ENCODE data around the gene VPS33B. TPM values are rescaled to one million over a fixed set of nuclear protein-coding genes. Genes with fewer than 3 reads are reported as not detected.
A peak's percentile ranks its signal among the peaks of the same experiment; 100 is the strongest.

Gene VPS33B
- total and polyA plus RNA-seq, 2 of the 13 experiments (the other 11 are each of a cell fraction or from before 2014, with no cell fraction given), result 15.8 to 16.5 TPM

GRCh38 chr15:90994417-90995311 is 27.7 kb downstream of the VPS33B start, which contains the start of gene PRC1 (continued):
- TF ChIP-seq MTERF4 (CRISPR knock-in tag; IDR thresholded peaks at IDR 0.05) (0 out of 2 replicates have a peak, but pooled peaks have one; percentile 49), ZNF646 (CRISPR knock-in tag; IDR thresholded peaks at IDR 0.05) (no peak), KLF13 (CRISPR knock-in tag; IDR thresholded peaks at IDR 0.05) (no peak), FOXJ3 (CRISPR knock-in tag; IDR thresholded peaks at IDR 0.05; ENCODE audit: borderline replicate concordance) (no peak; the same call in 1 of the 2 replicates), ZFP91 (CRISPR knock-in tag; IDR thresholded peaks at IDR 0.05; ENCODE audit: borderline replicate concordance) (peak; percentile 75; the same call in 1 of the 2 replicates), PATZ1 (CRISPR knock-in tag; IDR thresholded peaks at IDR 0.05) (peak; percentile 23; the same call in 1 of the 2 replicates), NFE2L2 (IDR thresholded peaks at IDR 0.05; ENCODE audit: low read length) (no peak), DR1 (CRISPR knock-in tag; IDR thresholded peaks at IDR 0.05) (peak; percentile 88), RFXANK (CRISPR knock-in tag; IDR thresholded peaks at IDR 0.05) (no peak), REXO4 (CRISPR knock-in tag; IDR thresholded peaks at IDR 0.05; ENCODE audit: borderline replicate concordance) (no peak; the same call in 1 of the 2 replicates), PRDM15 (CRISPR knock-in tag; IDR thresholded peaks at IDR 0.05) (peak; percentile 51; the same call in 1 of the 2 replicates)
